Erythroblast (primary cell): ENCODE data around the gene MAN2C1.

Source experiments
- DNase-seq, 2 experiments: peaks; one replicate each; lab custom pipeline; 2025; lab: John Stamatoyannopoulos, UW
- GATA1 ChIP-seq: IDR thresholded peaks from 2 replicates; pipeline ENCODE4 v1.6.1; 2011; ENCODE audit warnings: low read depth, mild to moderate bottlenecking, control low read depth, low read length, moderate library complexity
- POLR2A ChIP-seq: IDR thresholded peaks from 2 replicates; pipeline ENCODE4 v1.6.1; 2011; ENCODE audit warnings: mild to moderate bottlenecking, low read length

MAN2C1 gene

DNA sequence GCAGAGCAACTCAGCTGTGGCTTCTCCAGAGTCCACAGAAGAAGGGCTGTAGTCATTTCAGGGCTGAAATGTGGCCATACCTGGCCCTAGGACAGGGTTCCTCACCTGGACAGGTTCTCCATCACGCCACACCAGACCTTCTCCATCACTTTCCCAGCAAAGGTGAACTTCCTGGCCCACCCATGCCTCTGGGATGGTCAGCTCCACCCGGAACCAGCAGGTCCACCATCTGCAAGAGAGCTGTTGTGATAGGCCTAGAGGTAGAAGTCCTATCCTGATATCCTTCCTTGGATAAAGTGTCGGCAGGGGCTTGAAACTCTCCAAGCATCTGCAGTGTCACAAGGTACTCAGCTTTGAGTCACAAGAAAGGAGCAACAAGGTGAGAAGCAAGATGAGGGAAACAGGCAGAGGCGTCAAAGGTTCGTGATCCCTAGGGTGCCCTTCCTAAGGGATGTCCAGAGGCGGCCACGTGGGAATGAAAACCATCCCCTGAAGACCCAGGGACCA lies 948 bp downstream of the MAN2C1 start:
- no peak for TF ChIP-seq POLR2A
- no peak for DNase-seq

DNA sequence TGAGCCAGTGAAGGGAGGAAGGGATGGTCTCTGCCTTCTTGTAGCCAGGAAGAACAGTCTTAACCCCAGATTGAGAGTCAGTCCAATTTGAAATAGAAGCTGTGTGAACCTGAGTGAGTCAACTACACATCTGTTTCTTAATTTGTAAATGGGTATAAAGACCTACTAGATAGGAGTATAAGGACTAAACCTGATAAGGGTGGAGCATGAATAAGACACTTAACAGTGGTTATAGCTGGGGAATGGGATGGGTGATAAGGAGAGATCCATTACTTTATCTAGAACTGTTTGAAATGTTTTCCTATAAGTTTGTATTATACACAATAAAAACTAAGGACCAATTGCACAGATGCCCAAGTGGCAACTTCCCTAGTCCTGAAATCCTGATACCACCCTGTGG lies 1.4 kb downstream of the MAN2C1 start:
- peak; percentile 38 to 43 for DNase-seq
- TF ChIP-seq POLR2A, result no peak
- TF ChIP-seq GATA1, result no peak

DNA sequence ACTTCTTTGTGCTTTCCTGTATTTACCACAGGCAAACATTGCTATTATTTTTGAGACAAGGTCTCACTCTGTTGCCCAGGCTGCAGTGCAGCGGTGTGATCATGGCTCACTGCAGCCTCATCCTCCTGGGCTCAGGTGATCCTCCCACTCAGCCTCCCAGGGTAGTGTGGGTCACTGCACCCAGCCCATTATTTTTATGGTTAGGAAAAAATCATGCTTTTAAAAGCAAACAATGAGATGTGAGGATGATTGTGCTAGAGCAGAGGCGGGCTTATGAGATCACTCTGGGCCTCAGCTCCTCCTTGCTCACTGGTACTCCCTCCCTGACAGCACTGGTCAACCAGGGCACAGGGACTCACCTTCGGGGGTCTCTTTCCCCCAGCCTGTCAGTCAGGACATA lies 2.2 kb downstream of the MAN2C1 start:
- TF ChIP-seq GATA1 (no peak), POLR2A (no peak)
- DNase-seq, result no peak

DNA sequence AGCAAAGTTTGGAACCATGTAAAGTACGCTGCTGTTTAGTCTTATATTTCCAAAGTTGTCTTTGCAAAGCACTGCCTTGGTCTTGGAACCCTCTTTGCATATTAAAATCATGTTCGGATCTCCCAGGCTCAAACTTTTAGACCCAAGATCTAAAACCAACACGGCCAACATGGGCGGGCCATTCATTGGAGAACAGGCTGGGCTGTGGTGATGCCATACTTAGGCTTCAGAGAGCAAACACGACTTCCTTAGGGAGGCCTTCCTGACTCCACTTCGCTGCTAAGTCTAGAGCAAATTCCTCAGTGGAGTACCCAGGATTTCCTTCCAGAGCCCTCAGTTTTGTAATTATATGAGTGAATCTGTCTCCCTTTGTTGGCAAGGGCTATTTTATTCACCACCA lies 3.5 kb downstream of the MAN2C1 start:
- DNase-seq, result no peak

DNA sequence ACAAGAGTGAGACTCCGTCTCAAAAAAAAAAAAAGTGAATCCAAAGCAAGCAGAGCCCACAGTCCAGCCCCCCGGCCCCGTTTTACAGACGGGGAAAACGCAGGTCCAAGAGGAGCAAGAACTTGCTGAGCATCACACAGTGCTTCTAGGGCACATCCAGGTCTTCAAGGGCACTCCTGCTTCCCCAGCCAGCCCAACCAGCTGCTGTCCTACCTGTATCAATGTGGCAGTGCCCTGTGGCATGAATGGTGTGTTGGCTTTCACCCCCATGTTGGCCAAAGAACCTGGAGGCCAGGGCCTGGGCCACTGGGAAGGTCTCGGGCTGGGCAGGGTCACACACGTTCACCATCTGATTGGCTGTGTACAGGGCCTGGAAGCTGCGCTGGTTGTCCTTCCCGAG lies 4.6 kb downstream of the MAN2C1 start:
- TF ChIP-seq POLR2A (no peak), GATA1 (no peak)
- no peak for DNase-seq

More for the DNA sequence above, 3.5 kb downstream of the MAN2C1 start:
- TF ChIP-seq POLR2A (no peak), GATA1 (no peak)

DNA sequence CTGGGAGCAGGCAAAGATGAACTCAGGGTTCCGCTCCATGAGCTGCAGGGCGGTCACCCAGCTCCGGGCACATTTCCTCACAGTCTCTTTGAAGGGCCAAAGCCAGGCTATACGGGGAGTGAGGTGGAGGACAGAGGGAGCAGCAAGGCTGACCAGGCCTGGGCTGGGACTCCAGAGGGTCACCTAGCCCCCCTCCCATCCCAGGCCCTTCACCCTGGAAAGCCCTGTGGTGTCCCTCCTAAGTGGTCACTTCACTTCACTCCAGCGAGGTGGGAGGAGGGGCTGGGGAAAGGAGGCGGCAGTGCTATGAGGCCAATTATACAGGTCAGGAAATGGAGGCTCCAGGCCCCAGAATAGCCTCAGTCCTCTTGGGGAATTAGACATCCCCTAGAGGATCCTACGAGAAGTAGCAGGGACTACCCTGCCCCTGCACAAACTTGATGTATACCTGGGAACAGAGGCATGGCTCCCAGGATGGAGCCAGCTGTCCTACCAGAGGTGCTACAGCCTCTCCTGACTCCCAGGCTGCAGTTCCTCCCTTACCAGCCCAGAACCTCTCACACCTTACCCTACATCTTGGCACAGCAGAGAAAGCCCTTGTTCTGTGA lies 5.7 kb downstream of the MAN2C1 start:
- no peak for DNase-seq
- TF ChIP-seq GATA1, result no peak
- no peak for TF ChIP-seq POLR2A

DNA sequence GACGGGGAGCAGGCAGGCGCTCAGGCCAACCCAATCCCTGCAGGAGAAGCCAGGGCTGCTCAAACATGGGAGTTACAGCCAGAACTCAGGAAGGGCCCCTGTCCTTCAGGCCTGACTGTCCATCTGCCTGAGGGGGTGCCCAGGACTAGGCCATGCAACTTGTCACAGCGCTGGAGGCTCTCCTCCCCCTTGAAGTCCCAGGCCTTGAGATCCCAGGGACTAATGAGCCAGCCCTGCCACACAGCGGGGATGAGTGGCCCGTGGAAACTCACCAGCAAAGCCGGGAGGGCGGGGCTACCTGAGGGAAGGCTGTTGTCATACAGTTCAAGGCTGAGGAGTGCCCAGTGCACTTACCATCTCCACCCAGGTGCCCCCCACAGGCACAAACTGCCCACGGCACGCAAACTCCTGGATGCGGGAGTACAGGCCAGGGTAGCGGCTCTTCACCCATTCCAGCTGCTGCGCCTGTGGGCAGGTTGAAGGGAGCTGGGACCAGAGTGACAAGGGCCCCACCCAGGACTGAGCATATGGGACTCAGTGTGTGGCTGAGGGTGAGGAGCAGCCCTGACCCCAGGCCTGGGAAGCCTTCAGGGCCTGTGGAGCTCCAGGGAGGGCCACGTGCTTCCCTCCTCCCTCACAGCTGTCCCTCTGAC lies 6.3 kb downstream of the MAN2C1 start:
- TF ChIP-seq POLR2A (peak; percentile 19), GATA1 (no peak)
- DNase-seq, result no peak

DNA sequence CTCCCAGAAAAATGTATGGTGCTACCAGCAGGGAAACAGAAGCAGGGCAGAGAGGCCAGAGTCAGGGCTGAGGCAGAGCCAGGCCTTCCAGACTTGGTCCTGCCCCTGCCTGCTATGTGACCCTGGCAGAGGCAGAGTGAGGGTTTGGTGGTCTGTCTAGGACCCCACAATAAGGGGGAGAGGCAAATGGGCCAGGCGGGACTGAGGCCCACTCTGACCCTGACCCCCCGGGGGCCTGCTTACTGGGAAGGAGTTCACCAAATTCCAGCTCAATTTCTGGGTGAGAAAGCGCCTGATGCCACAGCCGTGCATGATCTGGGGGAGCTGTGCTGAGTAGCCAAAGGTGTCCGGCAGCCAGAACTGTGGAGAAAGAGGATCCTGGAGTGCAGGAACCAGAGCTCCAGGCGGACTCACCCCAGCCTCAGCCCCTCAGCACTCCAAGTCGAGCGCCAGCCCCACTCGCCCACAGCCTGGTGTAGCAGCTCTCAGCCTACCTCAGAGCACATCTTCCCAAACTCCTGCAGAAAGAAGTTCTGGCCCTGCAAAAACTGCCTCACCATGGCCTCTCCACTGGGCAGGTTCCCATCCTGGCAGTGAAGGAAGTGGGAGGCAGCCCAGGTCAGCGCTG lies 6.9 kb downstream of the MAN2C1 start:
- no peak for TF ChIP-seq POLR2A
- no peak for DNase-seq

DNA sequence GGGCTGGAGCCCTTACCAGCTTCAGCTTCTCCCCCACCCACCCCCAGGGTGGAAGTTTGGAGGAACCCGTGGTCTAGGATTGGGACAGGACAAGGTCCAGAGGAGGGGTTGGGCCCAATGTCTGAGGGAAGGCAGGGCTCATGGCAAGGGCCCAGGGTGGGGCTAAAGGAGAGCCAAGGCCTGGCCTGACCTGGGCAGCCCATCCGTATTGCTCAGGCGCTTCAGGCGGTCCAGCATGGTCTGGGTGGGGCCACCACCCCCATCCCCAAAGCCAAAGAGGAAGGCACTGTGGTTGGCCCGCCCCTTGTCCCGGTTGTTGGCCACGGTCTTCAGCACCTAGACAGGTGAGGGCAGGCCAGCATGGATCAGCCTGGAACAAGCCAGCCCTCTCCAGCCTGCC lies 7.6 kb downstream of the MAN2C1 start:
- TF ChIP-seq GATA1 (no peak), POLR2A (no peak)

DNA sequence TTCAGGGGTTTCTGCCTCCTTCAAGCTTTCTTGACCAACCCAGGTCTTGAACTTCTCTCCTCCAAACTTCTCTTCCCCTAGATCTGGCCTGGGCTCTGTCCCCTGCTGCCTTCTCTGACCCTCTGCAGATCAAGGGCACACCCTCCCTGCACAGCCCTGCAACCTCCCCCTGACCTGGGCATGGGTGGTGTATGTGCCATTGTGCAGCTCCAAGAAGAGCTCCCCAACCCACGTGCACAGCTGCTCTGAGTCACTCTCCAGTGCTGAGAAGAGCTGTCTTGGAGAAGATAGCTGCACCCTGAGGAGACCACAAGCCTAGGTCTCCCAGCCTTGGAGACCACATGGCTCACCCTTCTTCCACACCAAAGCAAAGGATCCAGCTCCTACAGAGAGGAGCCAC lies 8.0 kb downstream of the MAN2C1 start:
- DNase-seq, result no peak
- no peak for TF ChIP-seq POLR2A
- no peak for TF ChIP-seq GATA1

More for the DNA sequence above, 7.6 kb downstream of the MAN2C1 start:
- DNase-seq, result no peak

DNA sequence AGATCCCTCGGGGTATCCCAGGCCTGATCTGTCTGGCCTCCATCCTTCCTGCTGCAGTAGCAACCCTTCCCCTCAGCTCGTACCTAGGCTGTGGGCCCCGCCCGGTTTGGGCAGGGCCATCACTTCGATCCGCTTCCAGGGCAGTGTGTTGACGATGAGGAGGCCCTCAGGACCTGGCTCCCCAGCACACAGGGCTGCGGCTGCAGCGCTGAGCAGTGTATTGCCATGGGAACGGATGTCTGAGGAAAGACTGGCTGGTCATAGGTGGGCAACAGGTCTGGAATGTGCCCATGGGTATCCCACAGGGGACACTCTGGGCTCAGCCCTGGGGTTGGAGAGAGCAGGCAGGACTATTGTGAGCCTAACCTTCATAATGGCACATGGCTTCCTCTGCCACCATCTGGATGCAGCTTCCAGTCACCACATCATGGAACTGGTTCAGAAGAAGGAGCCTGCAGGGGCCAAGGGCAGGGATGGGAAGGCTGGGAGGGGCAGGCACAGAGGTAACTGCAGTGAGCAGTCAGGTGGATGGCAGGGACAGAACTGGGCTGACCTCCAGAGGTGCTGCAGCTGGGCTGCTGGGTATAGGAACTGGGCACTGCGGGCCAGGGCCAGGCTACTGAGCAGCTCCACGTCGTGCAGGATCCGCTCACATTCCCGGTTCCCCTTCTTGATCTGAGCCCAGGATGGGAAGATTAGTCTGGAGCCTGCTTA lies 8.7 kb downstream of the MAN2C1 start:
- TF ChIP-seq POLR2A (no peak), GATA1 (no peak)
- DNase-seq, result no peak

DNA sequence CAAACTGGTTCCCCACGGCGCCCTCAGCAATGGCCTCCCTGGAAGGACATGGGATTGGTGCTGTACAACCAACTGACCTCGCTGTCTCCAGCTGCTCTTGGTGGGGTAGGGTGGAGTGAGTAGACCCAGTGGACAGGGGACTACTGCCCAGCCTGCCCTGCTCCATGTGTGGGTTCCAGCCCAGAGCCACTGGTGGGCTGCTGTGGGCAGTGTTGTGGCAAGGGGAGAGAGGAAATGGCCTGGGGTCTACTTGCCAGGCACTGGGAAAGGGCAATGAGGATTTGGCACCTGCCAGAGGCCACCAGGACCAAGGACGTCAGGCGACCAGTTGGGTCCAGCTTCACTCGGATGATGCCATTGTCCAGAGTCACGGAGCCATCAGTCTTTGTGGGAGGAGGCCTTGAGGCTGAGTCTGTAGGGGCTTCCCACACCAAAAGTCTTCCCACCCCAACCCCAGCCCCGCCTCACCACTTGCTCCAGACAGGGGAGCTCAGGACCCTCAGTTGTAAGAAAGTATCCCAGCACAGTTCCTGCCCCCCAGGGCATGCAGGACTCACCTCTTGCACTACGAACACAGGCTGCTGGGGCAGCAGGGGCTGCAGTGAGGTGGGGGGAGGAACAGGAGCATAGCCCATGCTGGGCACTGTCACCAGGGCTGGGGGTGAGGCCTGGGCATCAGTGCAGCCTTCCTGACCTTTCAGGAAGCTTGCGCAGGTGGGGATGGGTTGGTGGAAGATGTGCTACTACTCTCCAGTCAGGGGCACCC lies 9.5 kb downstream of the MAN2C1 start:
- TF ChIP-seq POLR2A (no peak), GATA1 (no peak)
- no peak for DNase-seq

DNA sequence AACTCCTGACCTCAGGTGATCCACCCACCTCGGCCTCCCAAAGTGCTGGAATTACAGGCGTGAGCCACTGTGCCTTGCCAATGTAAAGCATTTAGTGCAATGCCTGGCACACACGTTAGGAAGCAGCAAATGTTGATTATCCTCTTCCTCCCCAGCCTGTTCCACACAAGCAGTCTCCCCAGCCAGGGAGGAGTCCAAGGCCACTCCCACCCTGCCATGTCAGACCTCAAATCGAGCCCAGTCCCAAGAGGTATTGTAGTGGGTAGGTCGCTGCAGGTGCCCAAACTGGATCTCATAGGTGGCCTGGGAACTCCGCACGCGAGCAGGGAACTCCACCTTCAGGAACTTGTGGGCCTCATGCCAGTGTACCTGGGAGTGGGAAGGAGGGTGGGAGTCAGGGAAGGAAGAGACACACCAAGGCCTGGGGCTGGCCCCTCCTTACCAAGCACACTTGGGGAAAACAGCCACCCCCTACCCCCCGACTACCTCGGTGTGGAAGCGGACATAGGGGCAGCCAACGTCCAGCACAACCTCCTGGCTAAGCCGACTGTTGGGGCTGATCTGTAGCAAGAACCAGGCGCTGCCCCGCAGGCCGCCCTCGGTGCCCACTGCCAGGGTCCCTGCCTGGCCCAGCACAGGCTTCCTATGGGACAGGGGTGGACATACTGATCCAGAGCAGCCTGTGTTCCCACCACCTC lies 10.3 kb downstream of the MAN2C1 start:
- DNase-seq, result no peak
- TF ChIP-seq GATA1 (no peak), POLR2A (no peak)
